Gastrocnemius medialis (tissue), 4 donors: ENCODE measurements around the gene ATXN1. TPM values are rescaled to one million over a fixed set of nuclear protein-coding genes. Genes with fewer than 3 reads are reported as not detected.

Experiments
- ATAC-seq, 2 donors: fragments of 150-250 bp; one replicate each; pipeline ENCODE4 v1.9.1; 2016
- DNase-seq, 2 donors: peaks; one replicate each; pipeline ENCODE4 v3.0.0-alpha.2; 2019
- H3K27ac ChIP-seq, 4 donors: fragments of 200-600 bp; sonication (generic); 1 replicate in 1 of 4; 2 replicates in 3 of 4; pipeline ENCODE4 v1.5.1; 2016 to 2018; ENCODE audit warnings: mild to moderate bottlenecking in 2 of 4, moderate library complexity in 1 of 4
- H3K27me3 ChIP-seq, 3 donors: fragments of 200-600 bp; sonication (generic) in 2 of 3; 1 replicate in 1 of 3; 2 replicates in 2 of 3; pipeline versions ENCODE4 v1.5.1 to v1.6.0; 2016 to 2019; ENCODE audit warnings: mild to moderate bottlenecking in 1 of 3, moderate library complexity in 1 of 3
- H3K36me3 ChIP-seq, 2 donors: fragments of 200-600 bp; sonication (generic) in 1 of 2; one replicate each; pipeline ENCODE4 v1.5.1; 2017 to 2018
- H3K4me1 ChIP-seq, 2 donors: fragments of 200-600 bp; sonication (generic) in 1 of 2; one replicate each; pipeline ENCODE4 v1.5.1; 2016 to 2017; ENCODE audit warnings: mild to moderate bottlenecking in 2 of 2
- H3K4me3 ChIP-seq, 4 donors: fragments of 200-600 bp; sonication (generic) in 3 of 4; 1 replicate in 1 of 4; 2 replicates in 3 of 4; pipeline ENCODE4 v1.5.1; 2016 to 2019; ENCODE audit warnings: mild to moderate bottlenecking in 2 of 4
- H3K9me3 ChIP-seq, 3 donors: fragments of 200-600 bp; sonication (generic) in 2 of 3; 1 replicate in 1 of 3; 2 replicates in 2 of 3; pipeline ENCODE4 v1.5.1; 2016 to 2019
- CTCF ChIP-seq, 5 experiments: fragments of 450-650 bp in 3 of 5; fragments of 200-600 bp in 2 of 5; sonication (generic) in 2 of 5; IDR thresholded peaks in 4 of 5; conservative IDR thresholded peaks in 1 of 5; 1 replicate in 4 of 5; 2 replicates in 1 of 5; pipeline ENCODE4 v1.5.1; 2016 to 2019; ENCODE audit warnings: antibody characterized with exemption in 5 of 5, mild to moderate bottlenecking in 3 of 5, moderate library complexity in 3 of 5
- POLR2A ChIP-seq, 2 donors: fragments of 450-650 bp; IDR thresholded peaks; one replicate each; pipeline ENCODE4 v1.6.1; 2017; ENCODE audit warnings: antibody characterized with exemption in 2 of 2, mild to moderate bottlenecking in 2 of 2, moderate library complexity in 2 of 2
- in situ Hi-C, 4 donors: fragments of 200-750 bp; cut with MboI; loops; one replicate each; pipeline versions ENCODE4 v1.15.0 to v1.8.0; 2017; ENCODE audit warnings: low sequenced_read_pairs in 4 of 4
- intact Hi-C: fragments of 100-400 bp; cut with DNase I; formaldehyde crosslinking; loops from one replicate; pipeline ENCODE4 v1.15.1; 2023; ENCODE audit warnings: low total_unique reads
- total RNA-seq, 4 donors: library from RNA; depleted of rRNA; stranded (reverse); fragments of >200 nt; gene quantifications; one replicate each; pipeline versions ENCODE4 v1.1.0 to v1.2.3, GENCODE V29; 2016

The ATXN1 gene
- total RNA-seq, 4 donors from 2014 or later, result 21.8 to 42.9 (median 33.1) TPM

- Histone ChIP-seq H3K27me3 (no peaks in the 10 kb centered on the region), H3K4me1 (peaks cover 33 to 54% of the 10 kb centered on the region in 2 donors), H3K9me3 (no peaks in the 10 kb centered on the region), H3K4me3 (no peak overlapping the region), H3K36me3 (peaks cover 0 to 18% of the 10 kb centered on the region in 2 donors), H3K27ac (peak overlapping the region; percentile 70 to 81 (median 76))
- intact Hi-C loops, result loop anchor here (2.0 kb wide), 1 partner anchor 19 kb away; the partner anchor contains the start of gene GMPR
- TF ChIP-seq POLR2A (IDR thresholded peaks at IDR 0.05) (peak in 1 of 2 donors; percentile 5), CTCF (IDR thresholded peaks at IDR 0.05 in 4 of 5, conservative IDR thresholded peaks at IDR 0.05 in 1 of 5) (no peak)
- DNase-seq (peak in 1 of 2 donors; percentile 52), ATAC-seq (peak; percentile 74 to 79)
- in situ Hi-C loops, result no loop called here
These were observed 503.1 kb downstream of the ATXN1 start for GRCh38 chr6:16257999-16258708.

- H3K4me3 ChIP-seq, result no peak overlapping the region
- intact Hi-C loops (no loop called here), in situ Hi-C loops (no loop called here)
- no peaks in the 10 kb centered on the region for H3K27me3 ChIP-seq
- no peak for TF ChIP-seq CTCF (IDR thresholded peaks at IDR 0.05 in 4 of 5, conservative IDR thresholded peaks at IDR 0.05 in 1 of 5)
- H3K9me3 ChIP-seq, result no peaks in the 10 kb centered on the region
- peak overlapping the region; percentile 70 to 81 (median 76) for H3K27ac ChIP-seq
- ATAC-seq (no peak), DNase-seq (no peak)
- peaks cover 33 to 54% of the 10 kb centered on the region in 2 donors for H3K4me1 ChIP-seq
- peaks cover 0 to 29% of the 10 kb centered on the region in 2 donors for H3K36me3 ChIP-seq
These were observed 504.5 kb downstream of the ATXN1 start for GRCh38 chr6:16256781-16257180.

- no peaks in the 10 kb centered on the region for H3K27me3 ChIP-seq
- peaks cover 33 to 42% of the 10 kb centered on the region in 2 donors for H3K4me1 ChIP-seq
- in situ Hi-C loops (no loop called here), intact Hi-C loops (no loop called here)
- peaks cover 0 to 51% of the 10 kb centered on the region in 2 donors for H3K36me3 ChIP-seq
- TF ChIP-seq CTCF (IDR thresholded peaks at IDR 0.05 in 4 of 5, conservative IDR thresholded peaks at IDR 0.05 in 1 of 5) (no peak), POLR2A (IDR thresholded peaks at IDR 0.05) (no peak)
- no peak overlapping the region for H3K4me3 ChIP-seq
- no peak for DNase-seq
- H3K9me3 ChIP-seq, result no peaks in the 10 kb centered on the region
- ATAC-seq, result no peak
- H3K27ac ChIP-seq, result peak overlapping the region; percentile 32 to 81 (median 76)
These were observed 506.7 kb downstream of the ATXN1 start for GRCh38 chr6:16254535-16254934.

- no peak for TF ChIP-seq POLR2A (IDR thresholded peaks at IDR 0.05)
- TF ChIP-seq CTCF (IDR thresholded peaks at IDR 0.05 in 4 of 5, conservative IDR thresholded peaks at IDR 0.05 in 1 of 5), result no peak
- Histone ChIP-seq H3K9me3 (no peaks in the 10 kb centered on the region), H3K4me3 (no peak overlapping the region), H3K36me3 (peaks cover 0 to 58% of the 10 kb centered on the region in 2 donors), H3K27me3 (no peaks in the 10 kb centered on the region), H3K4me1 (peaks cover 33% of the 10 kb centered on the region in 2 donors), H3K27ac (peak overlapping the region; percentile 32 to 81 (median 76))
- in situ Hi-C loops, result no loop called here
- DNase-seq, result peak in 1 of 2 donors; percentile 45
- ATAC-seq, result no peak
- intact Hi-C loops, result no loop called here
These were observed 507.7 kb downstream of the ATXN1 start for GRCh38 chr6:16253399-16254144.
